Mammary epithelial cell (primary cell): Measurements from ENCODE around the gene MTARC2.

Experiments used
- CTCF ChIP-seq, 2 donors: IDR thresholded peaks in 1 of 2; conservative IDR thresholded peaks in 1 of 2; 2 replicates each; pipeline ENCODE4 v1.5.1; 2011 to 2012; ENCODE audit warnings: inconsistent platforms in 2 of 2, low read length in 2 of 2, mild to moderate bottlenecking in 2 of 2, control low read depth in 1 of 2, low read depth in 1 of 2; ENCODE audit not compliant: insufficient read depth in 1 of 2; ENCODE audit errors: extremely low read depth in 1 of 2
- EZH2 ChIP-seq: IDR thresholded peaks from 2 replicates; pipeline ENCODE4 v1.6.1; 2012; ENCODE audit warnings: low read length, inconsistent platforms, borderline replicate concordance

GRCh38 chr1:220747437-220748088 is 559 bp upstream of the MTARC2 start:
- no peak for TF ChIP-seq EZH2
- no peak for TF ChIP-seq CTCF (conservative IDR thresholded peaks at IDR 0.05 in 1 of 2, IDR thresholded peaks at IDR 0.05 in 1 of 2; ENCODE audit: extremely low read depth in 1 of 2, insufficient read depth in 1 of 2, low read depth in 1 of 2, low read length in 2 of 2)
